Measurements from ENCODE around the gene ROBO1.

Gene ROBO1

GRCh38 chr3:78861156-78861555, 906.6 kb downstream of the ROBO1 start:
- DNase-seq, result no peak

GRCh38 chr3:78860567-78860966, 907.2 kb downstream of the ROBO1 start:
- DNase-seq, result no peak

- DNase-seq, result no peak
These were observed 908.9 kb downstream of the ROBO1 start for GRCh38 chr3:78858910-78859309.

- no peak for DNase-seq
These were observed 909.6 kb downstream of the ROBO1 start for GRCh38 chr3:78858174-78858573.

- DNase-seq, result no peak
These were observed 910.2 kb downstream of the ROBO1 start for GRCh38 chr3:78857494-78858111.

- no peak for DNase-seq
These were observed 911.6 kb downstream of the ROBO1 start for GRCh38 chr3:78856164-78856563.

- no peak for DNase-seq
These were observed 912.6 kb downstream of the ROBO1 start for GRCh38 chr3:78855190-78855589.

GRCh38 chr3:78848392-78849288, 919.2 kb downstream of the ROBO1 start:
- no peak for DNase-seq

- no peak for DNase-seq
These were observed 920.2 kb downstream of the ROBO1 start for GRCh38 chr3:78847603-78848002.

- DNase-seq, result no peak
These were observed 920.6 kb downstream of the ROBO1 start for GRCh38 chr3:78847203-78847602.

- DNase-seq, result no peak
These were observed 921.1 kb downstream of the ROBO1 start for GRCh38 chr3:78846718-78847117.

GRCh38 chr3:78845605-78846004, 922.2 kb downstream of the ROBO1 start:
- DNase-seq, result no peak

- no peak for DNase-seq
These were observed 923.5 kb downstream of the ROBO1 start for GRCh38 chr3:78844307-78844706.

- no peak for DNase-seq
These were observed 928.1 kb downstream of the ROBO1 start for GRCh38 chr3:78839693-78840092.

- DNase-seq, result no peak
These were observed 929.4 kb downstream of the ROBO1 start for GRCh38 chr3:78838362-78838761.

GRCh38 chr3:78834910-78835309, 932.9 kb downstream of the ROBO1 start:
- DNase-seq, result no peak

GRCh38 chr3:78832785-78833204, 935.0 kb downstream of the ROBO1 start:
- DNase-seq, result no peak

- DNase-seq, result no peak
These were observed 936.3 kb downstream of the ROBO1 start for GRCh38 chr3:78831446-78831972.

GRCh38 chr3:78830470-78830869, 937.3 kb downstream of the ROBO1 start:
- DNase-seq, result no peak

GRCh38 chr3:78827618-78828017, 940.2 kb downstream of the ROBO1 start:
- no peak for DNase-seq

GRCh38 chr3:78825858-78826215, 942.0 kb downstream of the ROBO1 start:
- DNase-seq, result no peak

- DNase-seq, result no peak
These were observed 942.5 kb downstream of the ROBO1 start for GRCh38 chr3:78825118-78825857.

- DNase-seq, result no peak
These were observed 943.9 kb downstream of the ROBO1 start for GRCh38 chr3:78823859-78824258.
